IMR-90 (cell line): ENCODE measurements around the gene ADTRP.

Experiments used
- CEBPB ChIP-seq: IDR thresholded peaks from 2 replicates; pipeline ENCODE4 v1.6.1; 2012; ENCODE audit warnings: low read depth, low read length, improper control_type of control experiment
- CTCF ChIP-seq: conservative IDR thresholded peaks from 2 replicates; pipeline ENCODE4 v1.5.1; 2012; ENCODE audit warnings: mild to moderate bottlenecking, low read depth, low read length, improper control_type of control experiment
- ELK1 ChIP-seq: fragments of 150-350 bp; IDR thresholded peaks from 2 replicates; pipeline ENCODE4 v1.6.1; 2016; ENCODE audit warnings: low read depth, mild to moderate bottlenecking, low read length, moderate library complexity, borderline replicate concordance
- FOS ChIP-seq: fragments of 150-350 bp; IDR thresholded peaks from 2 replicates; pipeline ENCODE4 v1.6.1; 2016; ENCODE audit warnings: low read depth, low read length
- MAZ ChIP-seq: IDR thresholded peaks from 2 replicates; pipeline ENCODE4 v1.6.1; 2012; ENCODE audit warnings: low read depth, mild to moderate bottlenecking, low read length, improper control_type of control experiment, moderate library complexity, borderline replicate concordance
- MXI1 ChIP-seq: IDR thresholded peaks from 2 replicates; pipeline ENCODE4 v1.6.1; 2012; ENCODE audit warnings: low read depth, mild to moderate bottlenecking, low read length, moderate library complexity, borderline replicate concordance
- NFE2L2 ChIP-seq: fragments of 150-350 bp; IDR thresholded peaks from 2 replicates; pipeline ENCODE4 v1.6.1; 2016; ENCODE audit warnings: low read depth, mild to moderate bottlenecking, low read length
- POLR2A ChIP-seq: IDR thresholded peaks from 2 replicates; pipeline ENCODE4 v1.6.1; 2012; ENCODE audit warnings: mild to moderate bottlenecking, low read depth, low read length
- RCOR1 ChIP-seq: IDR thresholded peaks from 2 replicates; pipeline ENCODE4 v1.6.1; 2012; ENCODE audit warnings: mild to moderate bottlenecking, low read length, improper control_type of control experiment; ENCODE audit not compliant: insufficient replicate concordance
- RFX5 ChIP-seq: IDR thresholded peaks from 2 replicates; pipeline ENCODE4 v1.8.0; 2012; ENCODE audit warnings: low read depth, mild to moderate bottlenecking, low read length, moderate library complexity
- TF ChIP-seq, protein P1 (sequence below): fragments of 150-350 bp; IDR thresholded peaks from 2 replicates; pipeline ENCODE4 v1.6.1; 2017; ENCODE audit warnings: mild to moderate bottlenecking, antibody characterized with exemption, low read length, low read depth

DNA sequence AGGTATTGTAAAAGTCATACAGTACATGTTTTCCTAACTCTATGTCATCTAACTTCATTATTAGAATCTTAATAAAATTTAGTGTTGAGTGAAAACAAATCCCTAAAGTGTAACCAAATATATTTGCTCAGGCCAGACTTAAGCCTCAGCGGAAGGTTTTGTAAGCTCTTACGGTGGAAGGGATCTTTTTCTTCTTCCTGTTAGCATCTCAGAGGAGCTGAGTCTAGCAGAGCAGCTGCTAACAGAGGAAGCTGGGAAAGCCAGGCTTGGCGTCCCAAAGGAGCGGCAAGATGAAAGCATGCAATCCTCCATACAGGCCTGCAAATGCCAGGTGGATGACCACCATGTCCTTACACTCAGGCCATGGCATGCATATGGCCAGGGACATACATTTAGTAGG lies 72.4 kb downstream of the ADTRP start:
- no peak for TF ChIP-seq MAZ
- no peak for TF ChIP-seq ELK1
- TF ChIP-seq CTCF = no peak
- TF ChIP-seq POLR2A = no peak
- TF ChIP-seq CEBPB = no peak
- TF ChIP-seq, protein P1, sequence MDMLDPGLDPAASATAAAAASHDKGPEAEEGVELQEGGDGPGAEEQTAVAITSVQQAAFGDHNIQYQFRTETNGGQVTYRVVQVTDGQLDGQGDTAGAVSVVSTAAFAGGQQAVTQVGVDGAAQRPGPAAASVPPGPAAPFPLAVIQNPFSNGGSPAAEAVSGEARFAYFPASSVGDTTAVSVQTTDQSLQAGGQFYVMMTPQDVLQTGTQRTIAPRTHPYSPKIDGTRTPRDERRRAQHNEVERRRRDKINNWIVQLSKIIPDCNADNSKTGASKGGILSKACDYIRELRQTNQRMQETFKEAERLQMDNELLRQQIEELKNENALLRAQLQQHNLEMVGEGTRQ = no peak
- TF ChIP-seq RFX5 = no peak
- TF ChIP-seq FOS = no peak
- TF ChIP-seq MXI1 = no peak
- no peak for TF ChIP-seq NFE2L2
- TF ChIP-seq RCOR1 = no peak
